A673 (cell line): Measurements from ENCODE around the gene ACSF3. TPM values are rescaled to one million over a fixed set of nuclear protein-coding genes. Genes with fewer than 3 reads are reported as not detected.
"Not testable (repeated sequence)": the region's sequence is repeated elsewhere in the genome, so short reads cannot be mapped to it uniquely, and the experiment has no call there.

ENCODE experiments used
- BruUV-seq: library from RNA; stranded (reverse); fragments of 400-500 nt; replicated peaks from 2 replicates; lab custom pipeline; 2021; lab: Mats Ljungman, UMichigan
- CTCF ChIA-PET: fragments of 300-600 bp; sonication (Branson Sonifier 250); formaldehyde crosslinking; loops from one replicate; lab custom pipeline; 2022; ENCODE audit warnings: antibody characterized with exemption; lab: Charles Lee
- POLR2A ChIA-PET: fragments of 300-600 bp; sonication (Branson Sonifier 250); formaldehyde crosslinking; loops from one replicate; lab custom pipeline; 2022; ENCODE audit warnings: antibody characterized with exemption; ENCODE audit not compliant: low non-redundant PET; lab: Charles Lee
- DNase-seq: peaks from one replicate; pipeline ENCODE4 v3.0.0-alpha.2; 2015; ENCODE audit warnings: low spot score
- H3K27ac ChIP-seq: fragments of 200-600 bp; sonication (generic); 2 replicates; pipeline ENCODE4 v1.5.1; 2016; ENCODE audit warnings: mixed run types, low read depth, mild to moderate bottlenecking, mixed read lengths, antibody characterized with exemption, low read length; ENCODE audit not compliant: poor library complexity, severe bottlenecking
- H3K27me3 ChIP-seq: fragments of 200-600 bp; sonication (generic); replicated peaks from 2 replicates; pipeline ENCODE4 v1.6.1; 2017; ENCODE audit warnings: mixed run types, low read depth, mild to moderate bottlenecking, mixed read lengths, antibody characterized with exemption, low read length; ENCODE audit not compliant: insufficient read depth, poor library complexity
- H3K36me3 ChIP-seq: fragments of 200-600 bp; sonication (generic); 2 replicates; pipeline ENCODE4 v1.6.1; 2016; ENCODE audit warnings: mixed run types, mild to moderate bottlenecking, mixed read lengths, antibody characterized with exemption, low read length; ENCODE audit not compliant: insufficient read depth, poor library complexity, severe bottlenecking
- H3K4me1 ChIP-seq: fragments of 200-600 bp; sonication (generic); 2 replicates; pipeline ENCODE4 v1.6.1; 2017; ENCODE audit warnings: mixed run types, mild to moderate bottlenecking, mixed read lengths, antibody characterized with exemption, low read length; ENCODE audit not compliant: insufficient read depth, poor library complexity, severe bottlenecking
- H3K4me3 ChIP-seq: fragments of 200-600 bp; sonication (generic); 2 replicates; pipeline ENCODE4 v1.5.1; 2016; ENCODE audit warnings: low read depth, mixed run types, mild to moderate bottlenecking, mixed read lengths, low read length; ENCODE audit not compliant: poor library complexity, severe bottlenecking
- H3K9me3 ChIP-seq: fragments of 200-600 bp; sonication (generic); 2 replicates; pipeline ENCODE4 v1.6.1; 2016; ENCODE audit warnings: mixed run types, low read depth, mild to moderate bottlenecking, mixed read lengths, antibody characterized with exemption, low read length; ENCODE audit not compliant: poor library complexity, severe bottlenecking
- EZH2 ChIP-seq: fragments of 200-600 bp; sonication (generic); IDR thresholded peaks from 2 replicates; pipeline ENCODE4 v1.6.1; 2017; ENCODE audit warnings: borderline replicate concordance, low read depth, mild to moderate bottlenecking, mixed read lengths, antibody characterized with exemption, low read length; ENCODE audit not compliant: poor library complexity, severe bottlenecking
- intact Hi-C: fragments of 100-400 bp; cut with micrococcal nuclease; formaldehyde crosslinking; loops from one replicate; pipeline ENCODE4 v1.10.0; 2022; ENCODE audit not compliant: unreplicated experiment
- total RNA-seq: library from RNA; stranded (reverse); gene quantifications from 2 replicates; pipeline ENCODE4 v1.2.3, GENCODE V29; 2021
- TF ChIP-seq, protein P1 (sequence below): fragments of 300-800, 200-600 bp; sonication (generic); conservative IDR thresholded peaks from 2 replicates; pipeline ENCODE4 v1.5.1; 2017; ENCODE audit warnings: low read depth, mild to moderate bottlenecking, antibody characterized with exemption, low read length, moderate library complexity, mixed read lengths

ACSF3 gene
- total RNA-seq, 1 experiment from 2014 or later, result 27.7 TPM

DNA sequence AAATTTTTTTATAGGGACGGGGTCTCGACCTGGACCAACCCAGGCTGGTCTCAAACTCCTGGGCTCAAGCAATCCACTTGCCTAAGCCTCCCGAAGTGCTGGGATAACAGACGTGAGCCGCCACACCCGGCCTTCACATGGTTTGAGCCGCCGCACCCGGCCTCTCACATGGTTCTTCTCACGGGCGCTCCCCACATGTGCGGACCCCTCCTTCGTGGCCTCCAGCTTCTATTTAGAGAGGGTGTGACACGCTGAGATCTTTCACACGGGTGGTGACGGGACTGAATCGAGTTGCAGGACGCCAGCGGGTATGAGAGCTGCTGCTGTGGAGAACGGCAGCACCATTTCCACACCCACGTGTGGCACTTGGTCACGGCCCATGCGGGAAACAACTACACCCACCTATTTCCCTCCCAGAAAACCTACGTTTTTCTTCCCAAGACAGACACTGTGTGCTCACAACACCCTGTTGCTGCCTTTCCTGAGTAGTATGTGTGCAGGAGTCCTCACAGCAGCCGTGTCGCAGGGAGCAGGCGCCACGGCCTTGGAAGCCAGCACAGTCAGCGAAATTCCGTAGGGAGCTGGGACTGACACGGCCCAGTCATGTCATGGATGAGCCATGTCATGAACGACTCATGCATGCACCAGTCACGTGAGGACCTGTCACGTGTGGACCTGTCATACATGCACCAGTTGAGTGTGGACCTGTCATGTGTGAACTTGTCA is 20.1 kb upstream of the ACSF3 start:
- H3K27ac ChIP-seq, result no peak overlapping the region
- no peak overlapping the region for H3K4me3 ChIP-seq
- intact Hi-C loops, result no loop called here
- H3K36me3 ChIP-seq, result no peaks in the 10 kb centered on the region
- ChIA-PET POLR2A (no interaction called here), CTCF (no interaction called here)
- H3K4me1 ChIP-seq, result peaks cover 9% of the 10 kb centered on the region
- BruUV-seq, result no TSS peak
- H3K27me3 ChIP-seq, result no peaks in the 10 kb centered on the region
- TF ChIP-seq EZH2, result no peak
- TF ChIP-seq, protein P1, sequence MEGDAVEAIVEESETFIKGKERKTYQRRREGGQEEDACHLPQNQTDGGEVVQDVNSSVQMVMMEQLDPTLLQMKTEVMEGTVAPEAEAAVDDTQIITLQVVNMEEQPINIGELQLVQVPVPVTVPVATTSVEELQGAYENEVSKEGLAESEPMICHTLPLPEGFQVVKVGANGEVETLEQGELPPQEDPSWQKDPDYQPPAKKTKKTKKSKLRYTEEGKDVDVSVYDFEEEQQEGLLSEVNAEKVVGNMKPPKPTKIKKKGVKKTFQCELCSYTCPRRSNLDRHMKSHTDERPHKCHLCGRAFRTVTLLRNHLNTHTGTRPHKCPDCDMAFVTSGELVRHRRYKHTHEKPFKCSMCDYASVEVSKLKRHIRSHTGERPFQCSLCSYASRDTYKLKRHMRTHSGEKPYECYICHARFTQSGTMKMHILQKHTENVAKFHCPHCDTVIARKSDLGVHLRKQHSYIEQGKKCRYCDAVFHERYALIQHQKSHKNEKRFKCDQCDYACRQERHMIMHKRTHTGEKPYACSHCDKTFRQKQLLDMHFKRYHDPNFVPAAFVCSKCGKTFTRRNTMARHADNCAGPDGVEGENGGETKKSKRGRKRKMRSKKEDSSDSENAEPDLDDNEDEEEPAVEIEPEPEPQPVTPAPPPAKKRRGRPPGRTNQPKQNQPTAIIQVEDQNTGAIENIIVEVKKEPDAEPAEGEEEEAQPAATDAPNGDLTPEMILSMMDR, result no peak
- no peak for DNase-seq
- peaks cover 15% of the 10 kb centered on the region for H3K9me3 ChIP-seq

DNA sequence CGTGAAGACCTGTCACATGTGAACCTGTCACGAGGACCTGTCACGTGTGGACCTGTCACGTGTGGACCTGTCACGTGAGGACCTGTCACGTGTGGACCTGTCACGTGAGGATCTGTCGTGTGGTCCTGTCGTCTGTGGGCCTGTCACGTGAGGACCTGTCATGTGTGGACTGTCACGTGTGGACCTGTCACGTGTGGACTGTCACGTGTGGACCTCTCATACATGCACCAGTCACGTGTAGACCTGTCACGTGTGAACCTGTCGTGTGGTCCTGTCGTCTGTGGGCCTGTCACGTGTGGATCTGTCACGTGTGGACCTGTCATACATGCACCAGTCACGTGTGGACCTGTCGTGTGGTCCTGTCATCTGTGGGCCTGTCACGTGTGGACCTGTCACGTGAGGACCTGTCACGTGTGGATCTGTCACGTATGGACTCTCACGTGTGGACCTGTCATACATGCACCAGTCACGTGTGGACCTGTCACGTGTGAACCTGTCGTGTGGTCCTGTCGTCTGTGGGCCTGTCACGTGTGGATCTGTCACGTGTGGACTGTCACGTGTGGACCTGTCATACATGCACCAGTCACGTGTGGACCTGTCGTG is 19.5 kb upstream of the ACSF3 start:
- not testable (repeated sequence) for BruUV-seq

DNA sequence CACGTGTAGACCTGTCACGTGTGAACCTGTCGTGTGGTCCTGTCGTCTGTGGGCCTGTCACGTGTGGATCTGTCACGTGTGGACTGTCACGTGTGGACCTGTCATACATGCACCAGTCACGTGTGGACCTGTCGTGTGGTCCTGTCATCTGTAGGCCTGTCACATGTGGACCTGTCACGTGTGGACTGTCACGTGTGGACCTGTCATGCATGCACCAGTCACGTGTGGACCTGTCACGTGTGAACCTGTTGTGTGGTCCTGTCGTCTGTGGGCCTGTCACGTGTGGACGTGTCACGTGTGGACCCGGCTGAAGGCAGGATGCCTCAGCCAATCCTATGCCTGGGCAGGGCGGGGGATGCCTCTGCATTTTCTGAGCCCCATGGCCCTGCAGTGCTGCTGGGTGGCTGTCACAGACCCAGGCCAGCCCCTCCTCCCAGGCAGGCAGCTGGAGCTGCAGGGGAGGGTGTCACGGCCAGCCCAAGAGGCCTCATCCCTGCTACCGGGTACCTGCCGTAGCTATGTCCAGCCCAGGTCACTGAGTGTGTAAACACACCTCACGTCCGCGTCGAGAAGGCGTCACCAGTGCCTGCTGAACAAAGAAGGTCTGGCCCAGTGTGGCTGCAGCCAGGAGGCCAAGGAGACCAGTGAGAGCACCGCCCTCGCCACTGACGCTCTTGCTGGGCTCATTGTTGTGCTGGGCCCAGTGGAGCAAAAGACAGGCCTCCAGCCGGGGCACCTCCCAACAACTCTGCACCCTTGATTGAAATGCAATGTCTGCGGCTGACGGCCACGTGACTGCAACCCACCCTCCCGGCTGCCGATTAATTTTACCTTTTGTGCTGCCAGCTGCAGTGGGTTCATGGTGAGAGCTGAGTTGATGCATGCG is 18.6 kb upstream of the ACSF3 start:
- intact Hi-C loops, result no loop called here
- no peak overlapping the region for H3K27ac ChIP-seq
- no TSS peak for BruUV-seq
- H3K36me3 ChIP-seq, result no peaks in the 10 kb centered on the region
- TF ChIP-seq, protein P1, result no peak
- no peak for TF ChIP-seq EZH2
- no peaks in the 10 kb centered on the region for H3K27me3 ChIP-seq
- no peak overlapping the region for H3K4me3 ChIP-seq
- peaks cover 15% of the 10 kb centered on the region for H3K9me3 ChIP-seq
- ChIA-PET POLR2A (no interaction called here), CTCF (no interaction called here)
- DNase-seq, result no peak
- H3K4me1 ChIP-seq, result peaks cover 9% of the 10 kb centered on the region

More for the DNA sequence above, 19.5 kb upstream of the ACSF3 start:
- CTCF ChIA-PET, DNase-seq, H3K27me3 ChIP-seq, POLR2A ChIA-PET, H3K4me1 ChIP-seq, H3K36me3 ChIP-seq, H3K27ac ChIP-seq, intact Hi-C loops, H3K4me3 ChIP-seq: not testable (repeated sequence)
- H3K9me3 ChIP-seq, result peaks cover 15% of the 10 kb centered on the region
